Fibroblast of lung (primary cell): Measurements from ENCODE around the gene CNN3.

Experiments used
- EZH2 ChIP-seq: IDR thresholded peaks from 2 replicates; pipeline ENCODE4 v1.5.1; 2012; ENCODE audit warnings: low read length, control low read depth, mild to moderate bottlenecking; ENCODE audit errors: missing control alignments
- TF ChIP-seq, protein P1 (sequence below), 2 donors: IDR thresholded peaks in 1 of 2; conservative IDR thresholded peaks in 1 of 2; 1 replicate in 1 of 2; 2 replicates in 1 of 2; pipeline ENCODE4 v1.5.1; 2011 to 2012; ENCODE audit warnings: low read length in 2 of 2, control low read depth in 1 of 2, inconsistent platforms in 1 of 2, low read depth in 1 of 2, mild to moderate bottlenecking in 1 of 2

DNA sequence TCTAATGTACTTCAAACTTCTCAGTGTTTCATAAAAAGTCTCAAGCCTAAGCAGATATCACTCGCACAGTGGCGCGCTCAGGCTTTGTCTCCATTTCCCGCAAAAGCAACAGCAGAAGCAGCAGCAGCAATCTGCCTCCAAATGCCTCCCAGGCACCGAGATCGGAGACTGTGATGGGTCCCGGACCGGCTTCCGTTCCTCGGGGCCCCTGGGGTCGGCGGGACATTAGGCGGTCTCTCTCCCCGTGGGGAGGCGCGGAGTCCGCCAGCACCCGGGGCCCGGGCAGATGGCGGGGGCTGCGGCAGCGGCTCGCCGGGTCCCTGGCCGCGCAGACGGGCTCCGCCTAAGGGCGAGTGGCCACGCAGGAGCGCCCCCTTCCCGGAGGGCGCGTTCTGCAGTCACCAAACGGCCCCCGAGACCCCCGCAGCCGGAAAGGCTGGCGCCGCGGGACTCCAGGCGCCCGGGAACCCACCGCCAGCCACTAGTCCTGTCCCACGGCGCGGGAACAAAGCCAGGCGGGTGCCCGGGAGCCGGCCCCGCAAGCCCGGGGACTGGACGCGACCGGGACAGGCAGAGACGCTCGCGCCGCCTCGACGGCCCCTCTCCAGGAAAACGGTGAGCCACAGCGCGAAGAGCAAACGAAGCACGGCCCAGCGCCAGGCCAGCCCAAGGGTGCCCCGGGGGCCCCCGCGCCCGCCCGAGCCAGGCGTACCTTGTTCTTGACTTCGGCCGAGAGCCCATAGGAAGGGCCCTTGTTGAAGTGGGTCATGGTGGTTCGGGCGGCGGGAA lies 590 bp downstream of the CNN3 start:
- TF ChIP-seq, protein P1, sequence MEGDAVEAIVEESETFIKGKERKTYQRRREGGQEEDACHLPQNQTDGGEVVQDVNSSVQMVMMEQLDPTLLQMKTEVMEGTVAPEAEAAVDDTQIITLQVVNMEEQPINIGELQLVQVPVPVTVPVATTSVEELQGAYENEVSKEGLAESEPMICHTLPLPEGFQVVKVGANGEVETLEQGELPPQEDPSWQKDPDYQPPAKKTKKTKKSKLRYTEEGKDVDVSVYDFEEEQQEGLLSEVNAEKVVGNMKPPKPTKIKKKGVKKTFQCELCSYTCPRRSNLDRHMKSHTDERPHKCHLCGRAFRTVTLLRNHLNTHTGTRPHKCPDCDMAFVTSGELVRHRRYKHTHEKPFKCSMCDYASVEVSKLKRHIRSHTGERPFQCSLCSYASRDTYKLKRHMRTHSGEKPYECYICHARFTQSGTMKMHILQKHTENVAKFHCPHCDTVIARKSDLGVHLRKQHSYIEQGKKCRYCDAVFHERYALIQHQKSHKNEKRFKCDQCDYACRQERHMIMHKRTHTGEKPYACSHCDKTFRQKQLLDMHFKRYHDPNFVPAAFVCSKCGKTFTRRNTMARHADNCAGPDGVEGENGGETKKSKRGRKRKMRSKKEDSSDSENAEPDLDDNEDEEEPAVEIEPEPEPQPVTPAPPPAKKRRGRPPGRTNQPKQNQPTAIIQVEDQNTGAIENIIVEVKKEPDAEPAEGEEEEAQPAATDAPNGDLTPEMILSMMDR (conservative IDR thresholded peaks at IDR 0.05 in 1 of 2, IDR thresholded peaks at IDR 0.05 in 1 of 2; ENCODE audit: low read depth in 1 of 2, low read length in 2 of 2), result peak; percentile 38 to 44
- TF ChIP-seq EZH2, result no peak
